ENCODE measurements around the gene SLC13A5. TPM values are rescaled to one million over a fixed set of nuclear protein-coding genes. Genes with fewer than 3 reads are reported as not detected.

The SLC13A5 gene
- total and polyA plus RNA-seq, 9 of the 15 experiments (the other 6 are each of a cell fraction or from before 2014, with no cell fraction given), result 0.04 TPM; not detected in 8

GRCh38 chr17:6641247-6641863 lies 71.8 kb downstream of the SLC13A5 start (continued):
- TF ChIP-seq NKRF (IDR thresholded peaks at IDR 0.05; ENCODE audit: borderline replicate concordance) (0 out of 2 replicates have a peak, but pooled peaks have one; percentile 3), MEIS2 (IDR thresholded peaks at IDR 0.05; ENCODE audit: partially characterized antibody) (no peak), EP300 (IDR thresholded peaks at IDR 0.05; ENCODE audit: low read length) (no peak), BCL6 (CRISPR knock-in tag; IDR thresholded peaks at IDR 0.05) (no peak), CHD1 (IDR thresholded peaks at IDR 0.05; ENCODE audit: low read length) (peak; percentile 1), ZNF316 (IDR thresholded peaks at IDR 0.05) (no peak), NFIX (CRISPR knock-in tag; IDR thresholded peaks at IDR 0.05; ENCODE audit: low read depth) (no peak), MED1 (CRISPR knock-in tag; IDR thresholded peaks at IDR 0.05; ENCODE audit: borderline replicate concordance) (no peak), TBP (optimal IDR thresholded peaks at IDR 0.05; ENCODE audit: low read depth, low read length) (no peak), SREBF1 (IDR thresholded peaks at IDR 0.05; ENCODE audit: borderline replicate concordance, low read depth, low read length) (no peak), CCNT2 (IDR thresholded peaks at IDR 0.05; ENCODE audit: borderline replicate concordance, extremely low read depth, insufficient read length, low read depth, low read length) (no peak), FOXA1 (IDR thresholded peaks at IDR 0.05; ENCODE audit: borderline replicate concordance) (no peak), POLR2AphosphoS2 (IDR thresholded peaks at IDR 0.05; ENCODE audit: low read length) (0 out of 2 replicates have a peak, but pooled peaks have one; percentile 34), SUPT5H (IDR thresholded peaks at IDR 0.05) (0 out of 2 replicates have a peak, but pooled peaks have one; percentile 29), ZNF134 (CRISPR knock-in tag; conservative IDR thresholded peaks at IDR 0.05) (no peak), GABPB2 (CRISPR knock-in tag; conservative IDR thresholded peaks at IDR 0.05) (no peak), ATF7 (IDR thresholded peaks at IDR 0.05) (0 out of 2 replicates have a peak, but pooled peaks have one; percentile 20), ZNF551 (CRISPR knock-in tag; IDR thresholded peaks at IDR 0.05) (0 out of 2 replicates have a peak, but pooled peaks have one; percentile 22), ATF1 (CRISPR knock-in tag; IDR thresholded peaks at IDR 0.05) (no peak), ATF1 (tag; IDR thresholded peaks at IDR 0.05) (0 out of 2 replicates have a peak, but pooled peaks have one; percentile 26), SIN3B (IDR thresholded peaks at IDR 0.05; ENCODE audit: low read depth) (no peak), NFE2L1 (tag; IDR thresholded peaks at IDR 0.05; ENCODE audit: borderline replicate concordance, low read depth) (no peak), ZKSCAN8 (CRISPR knock-in tag; IDR thresholded peaks at IDR 0.05) (no peak), KDM1A (IDR thresholded peaks at IDR 0.05) (0 out of 4 replicates have a peak, but pooled peaks of 1 of the 2 experiments have one; percentile 25), HMGN3 (IDR thresholded peaks at IDR 0.05; ENCODE audit: borderline replicate concordance, extremely low read depth, insufficient read length, low read depth, low read length) (no peak), NBN (IDR thresholded peaks at IDR 0.05; ENCODE audit: low read depth) (no peak), ZFP1 (CRISPR knock-in tag; IDR thresholded peaks at IDR 0.05) (no peak)
- TF ChIP-seq, protein P1, sequence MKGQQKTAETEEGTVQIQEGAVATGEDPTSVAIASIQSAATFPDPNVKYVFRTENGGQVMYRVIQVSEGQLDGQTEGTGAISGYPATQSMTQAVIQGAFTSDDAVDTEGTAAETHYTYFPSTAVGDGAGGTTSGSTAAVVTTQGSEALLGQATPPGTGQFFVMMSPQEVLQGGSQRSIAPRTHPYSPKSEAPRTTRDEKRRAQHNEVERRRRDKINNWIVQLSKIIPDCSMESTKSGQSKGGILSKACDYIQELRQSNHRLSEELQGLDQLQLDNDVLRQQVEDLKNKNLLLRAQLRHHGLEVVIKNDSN (CRISPR knock-in tag; IDR thresholded peaks at IDR 0.05), result no peak
- TF ChIP-seq, protein P2, sequence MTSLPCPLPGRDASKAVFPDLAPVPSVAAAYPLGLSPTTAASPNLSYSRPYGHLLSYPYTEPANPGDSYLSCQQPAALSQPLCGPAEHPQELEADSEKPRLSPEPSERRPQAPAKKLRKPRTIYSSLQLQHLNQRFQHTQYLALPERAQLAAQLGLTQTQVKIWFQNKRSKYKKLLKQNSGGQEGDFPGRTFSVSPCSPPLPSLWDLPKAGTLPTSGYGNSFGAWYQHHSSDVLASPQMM (CRISPR knock-in tag; IDR thresholded peaks at IDR 0.05), result no peak
